ENCODE results near the gene TSC2. TPM values are rescaled to one million over a fixed set of nuclear protein-coding genes. Genes with fewer than 3 reads are reported as not detected.

TSC2 gene
- total RNA-seq, 4 donors from 2014 or later = 98.4 to 220 (median 141) TPM

- Histone ChIP-seq H3K27ac (no peak overlapping the region), H3K36me3 (peaks cover 0 to 35% (median 3%) of the 10 kb centered on the region in 3 donors), H3K27me3 (no peaks in the 10 kb centered on the region), H3K9me3 (no peaks in the 10 kb centered on the region), H3K4me3 (no peak overlapping the region), H3K4me1 (peaks cover 16 to 51% (median 24%) of the 10 kb centered on the region in 4 donors)
- no peak for DNase-seq
- TF ChIP-seq CTCF (IDR thresholded peaks at IDR 0.05) (no peak), POLR2A (IDR thresholded peaks at IDR 0.05) (no peak)
Measured at GRCh38 chr16:2004795-2005517, 42.8 kb upstream of the TSC2 start.

- TF ChIP-seq CTCF (IDR thresholded peaks at IDR 0.05) = no peak
- no peak for TF ChIP-seq POLR2A (IDR thresholded peaks at IDR 0.05)
- H3K27ac ChIP-seq = no peak overlapping the region
- H3K4me3 ChIP-seq = no peak overlapping the region
- H3K27me3 ChIP-seq = no peaks in the 10 kb centered on the region
- DNase-seq = no peak
- peaks cover 0 to 28% (median 3%) of the 10 kb centered on the region in 3 donors for H3K36me3 ChIP-seq
- H3K9me3 ChIP-seq = no peaks in the 10 kb centered on the region
- H3K4me1 ChIP-seq = peaks cover 16 to 58% (median 24%) of the 10 kb centered on the region in 4 donors
Measured at GRCh38 chr16:2005646-2006045, 42.1 kb upstream of the TSC2 start.

GRCh38 chr16:2006317-2006716 is 41.5 kb upstream of the TSC2 start:
- H3K4me1 ChIP-seq = peaks cover 16 to 60% (median 24%) of the 10 kb centered on the region in 4 donors
- H3K36me3 ChIP-seq = peaks cover 0 to 21% (median 3%) of the 10 kb centered on the region in 3 donors
- no peaks in the 10 kb centered on the region for H3K9me3 ChIP-seq
- H3K27me3 ChIP-seq = no peaks in the 10 kb centered on the region
- no peak overlapping the region for H3K4me3 ChIP-seq
- TF ChIP-seq POLR2A (IDR thresholded peaks at IDR 0.05) (no peak), CTCF (IDR thresholded peaks at IDR 0.05) (no peak)
- no peak for DNase-seq
- no peak overlapping the region for H3K27ac ChIP-seq

GRCh38 chr16:2007081-2007836 is 40.5 kb upstream of the TSC2 start:
- Histone ChIP-seq H3K27me3 (no peaks in the 10 kb centered on the region), H3K27ac (peak overlapping the region in 3 of 4 donors; percentile 95 to 97 (median 97)), H3K4me1 (peaks cover 16 to 60% (median 24%) of the 10 kb centered on the region in 4 donors), H3K4me3 (peak overlapping the region in 2 of 4 donors; percentile 64 to 99), H3K9me3 (no peaks in the 10 kb centered on the region), H3K36me3 (peaks cover 0 to 12% (median 0%) of the 10 kb centered on the region in 3 donors)
- no peak for DNase-seq
- no peak for TF ChIP-seq CTCF (IDR thresholded peaks at IDR 0.05)
- no peak for TF ChIP-seq POLR2A (IDR thresholded peaks at IDR 0.05)

- H3K4me3 ChIP-seq = peak overlapping the region in 2 of 4 donors; percentile 64 to 99
- no peaks in the 10 kb centered on the region for H3K9me3 ChIP-seq
- DNase-seq = peak in 2 of 3 donors; percentile 81 to 82
- H3K27me3 ChIP-seq = no peaks in the 10 kb centered on the region
- H3K4me1 ChIP-seq = peaks cover 16 to 60% (median 24%) of the 10 kb centered on the region in 4 donors
- H3K36me3 ChIP-seq = peaks cover 0 to 4% (median 0%) of the 10 kb centered on the region in 3 donors
- peak; percentile 29 to 72 for TF ChIP-seq POLR2A (IDR thresholded peaks at IDR 0.05)
- TF ChIP-seq CTCF (IDR thresholded peaks at IDR 0.05) = no peak
- peak overlapping the region in 3 of 4 donors; percentile 95 to 97 (median 97) for H3K27ac ChIP-seq
Measured at GRCh38 chr16:2008009-2008526, 39.7 kb upstream of the TSC2 start.

All from Peyer's patch (tissue), 4 donors.